AG09309 (cell line): ENCODE results near the gene FAM131B.
"Not testable (repeated sequence)": the region's sequence is repeated elsewhere in the genome, so short reads cannot be mapped to it uniquely, and the experiment has no call there.

Experiments used
- DNase-seq: peaks from one replicate; pipeline ENCODE4 v3.0.0-alpha.2; 2010; ENCODE audit warnings: low read depth
- H3K4me3 ChIP-seq: 2 replicates; pipeline ENCODE4 v1.5.1; 2011; ENCODE audit warnings: mild to moderate bottlenecking, low read depth, low read length, moderate library complexity; ENCODE audit not compliant: control insufficient read depth
- TF ChIP-seq, protein P1 (sequence below): IDR thresholded peaks from 2 replicates; pipeline ENCODE4 v1.5.1; 2011; ENCODE audit warnings: mild to moderate bottlenecking, low read depth, low read length, inconsistent platforms; ENCODE audit not compliant: insufficient read depth, control insufficient read depth; ENCODE audit errors: missing control alignments

Gene FAM131B

GRCh38 chr7:143407287-143408251 is 45.1 kb upstream of the FAM131B start:
- H3K4me3 ChIP-seq: no peak overlapping the region
- TF ChIP-seq, protein P1, sequence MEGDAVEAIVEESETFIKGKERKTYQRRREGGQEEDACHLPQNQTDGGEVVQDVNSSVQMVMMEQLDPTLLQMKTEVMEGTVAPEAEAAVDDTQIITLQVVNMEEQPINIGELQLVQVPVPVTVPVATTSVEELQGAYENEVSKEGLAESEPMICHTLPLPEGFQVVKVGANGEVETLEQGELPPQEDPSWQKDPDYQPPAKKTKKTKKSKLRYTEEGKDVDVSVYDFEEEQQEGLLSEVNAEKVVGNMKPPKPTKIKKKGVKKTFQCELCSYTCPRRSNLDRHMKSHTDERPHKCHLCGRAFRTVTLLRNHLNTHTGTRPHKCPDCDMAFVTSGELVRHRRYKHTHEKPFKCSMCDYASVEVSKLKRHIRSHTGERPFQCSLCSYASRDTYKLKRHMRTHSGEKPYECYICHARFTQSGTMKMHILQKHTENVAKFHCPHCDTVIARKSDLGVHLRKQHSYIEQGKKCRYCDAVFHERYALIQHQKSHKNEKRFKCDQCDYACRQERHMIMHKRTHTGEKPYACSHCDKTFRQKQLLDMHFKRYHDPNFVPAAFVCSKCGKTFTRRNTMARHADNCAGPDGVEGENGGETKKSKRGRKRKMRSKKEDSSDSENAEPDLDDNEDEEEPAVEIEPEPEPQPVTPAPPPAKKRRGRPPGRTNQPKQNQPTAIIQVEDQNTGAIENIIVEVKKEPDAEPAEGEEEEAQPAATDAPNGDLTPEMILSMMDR: no peak
- DNase-seq: no peak

- no peak for DNase-seq
- H3K4me3 ChIP-seq: no peak overlapping the region
Measured at GRCh38 chr7:143406002-143406357, 43.5 kb upstream of the FAM131B start.

DNA sequence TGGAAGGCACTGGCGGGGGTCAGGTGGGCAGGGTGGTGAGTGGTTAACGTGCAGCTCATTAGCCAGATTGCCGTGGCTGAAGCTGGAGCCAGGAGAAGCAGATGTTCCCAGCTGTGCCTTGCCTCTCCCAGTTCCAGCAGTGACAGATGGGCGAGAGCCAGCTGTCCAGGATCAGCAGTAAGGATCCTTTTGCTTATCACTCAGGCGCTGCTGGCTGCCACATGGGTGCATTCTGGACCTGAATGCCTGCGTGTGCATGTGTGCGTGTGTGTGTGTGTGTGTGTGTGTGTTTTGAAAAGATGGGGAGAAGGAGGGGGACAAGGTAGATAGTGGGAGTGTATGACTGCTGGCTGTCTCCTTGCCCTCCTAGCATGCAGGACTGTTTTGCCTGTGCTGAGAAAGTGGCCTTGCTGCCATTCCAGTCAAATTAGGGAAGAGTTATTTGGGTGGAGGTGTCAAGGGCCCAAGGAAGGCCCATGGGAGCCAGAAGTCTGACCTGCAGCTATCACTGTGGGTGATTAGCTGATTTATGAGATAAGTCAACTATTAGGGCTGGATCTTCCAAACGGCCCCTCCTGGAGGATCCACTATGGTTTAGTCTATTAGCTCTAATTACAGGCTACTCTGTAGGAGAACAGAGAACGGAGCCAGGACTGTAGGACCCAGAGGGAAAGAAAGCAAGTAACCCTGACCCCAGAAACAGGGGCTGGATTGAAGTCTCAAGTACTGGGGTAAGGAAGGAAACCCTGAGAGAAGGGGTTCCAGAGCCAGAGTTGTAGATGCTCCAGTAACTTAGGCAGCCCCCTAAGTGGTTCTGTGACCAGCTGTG is 42.9 kb upstream of the FAM131B start:
- TF ChIP-seq, protein P1: no peak
- DNase-seq: no peak
- H3K4me3 ChIP-seq: no peak overlapping the region

More at GRCh38 chr7:143406002-143406357, 43.5 kb upstream of the FAM131B start:
- TF ChIP-seq, protein P1: no peak

- H3K4me3 ChIP-seq, DNase-seq: not testable (repeated sequence)
Measured at GRCh38 chr7:143402233-143402632, 39.7 kb upstream of the FAM131B start.

DNA sequence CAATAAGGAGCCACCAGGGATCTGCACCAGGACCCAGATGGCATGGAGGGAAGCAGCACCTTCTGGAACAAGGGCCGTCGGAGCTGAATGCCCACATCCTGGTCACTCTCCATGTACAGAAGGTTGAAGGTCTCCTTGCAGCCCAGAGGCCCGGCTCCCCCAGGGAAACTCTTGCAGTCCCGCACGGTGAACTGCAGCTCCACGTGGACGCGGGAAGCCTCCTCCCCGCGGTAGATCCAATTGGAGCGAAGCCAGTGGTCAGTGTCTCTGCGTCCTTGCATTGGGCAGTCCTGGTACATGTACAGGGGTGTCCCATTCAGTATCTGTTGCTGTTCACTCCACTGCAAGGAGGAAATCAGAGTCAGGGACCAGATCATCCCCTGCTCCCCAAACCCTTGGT is 38.8 kb upstream of the FAM131B start:
- no peak for DNase-seq
- H3K4me3 ChIP-seq: no peak overlapping the region
- TF ChIP-seq, protein P1: no peak

DNA sequence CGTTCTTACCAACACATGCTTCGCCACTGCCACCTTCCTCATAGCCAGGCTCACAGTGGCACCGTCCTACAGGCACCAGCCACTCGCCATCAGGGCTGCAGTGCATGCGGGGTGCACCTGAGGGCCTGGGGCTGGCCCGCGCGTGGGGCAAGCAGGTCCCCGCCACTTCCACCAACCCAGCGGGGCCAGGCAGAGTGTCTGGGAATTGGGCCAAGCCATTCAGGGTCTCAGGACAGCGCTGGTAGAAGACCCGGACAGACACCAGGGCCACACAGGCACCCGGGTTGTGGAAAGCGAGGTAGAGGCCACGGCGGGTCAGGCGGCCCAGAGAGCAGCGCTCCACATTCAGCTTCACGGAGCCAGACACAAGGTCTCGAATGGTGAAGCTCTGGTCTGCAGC is 37.1 kb upstream of the FAM131B start:
- no peak for DNase-seq
- TF ChIP-seq, protein P1: no peak
- no peak overlapping the region for H3K4me3 ChIP-seq

GRCh38 chr7:143399151-143399550 is 36.6 kb upstream of the FAM131B start:
- DNase-seq: no peak
- TF ChIP-seq, protein P1: no peak
- no peak overlapping the region for H3K4me3 ChIP-seq
